ENCODE measurements around the gene NTM.

Gene NTM

GRCh38 chr11:132054822-132055221 is 684.4 kb downstream of the NTM start:
- TF ChIP-seq ZFX (IDR thresholded peaks at IDR 0.05) (no peak), CTCF (conservative IDR thresholded peaks at IDR 0.05) (no peak)
- H3K27ac ChIP-seq: no peak overlapping the region

- no peak for TF ChIP-seq CTCF (conservative IDR thresholded peaks at IDR 0.05)
- TF ChIP-seq ZFX (IDR thresholded peaks at IDR 0.05): no peak
- 0 out of 2 replicates have a peak overlapping the region, but pooled peaks have one; percentile 6 for H3K27ac ChIP-seq
Measured at GRCh38 chr11:132055296-132055695, 684.9 kb downstream of the NTM start.

GRCh38 chr11:132056689-132057088 is 686.3 kb downstream of the NTM start:
- no peak overlapping the region for H3K27ac ChIP-seq

GRCh38 chr11:132057266-132057665 is 686.9 kb downstream of the NTM start:
- no peak overlapping the region for H3K27ac ChIP-seq

More at GRCh38 chr11:132056689-132057088, 686.3 kb downstream of the NTM start:
- TF ChIP-seq ZFX (IDR thresholded peaks at IDR 0.05): no peak
- TF ChIP-seq CTCF (conservative IDR thresholded peaks at IDR 0.05): no peak

GRCh38 chr11:132058211-132058772 is 687.9 kb downstream of the NTM start:
- TF ChIP-seq CTCF (conservative IDR thresholded peaks at IDR 0.05): no peak
- TF ChIP-seq ZFX (IDR thresholded peaks at IDR 0.05): no peak
- no peak overlapping the region for H3K27ac ChIP-seq

More at GRCh38 chr11:132057266-132057665, 686.9 kb downstream of the NTM start:
- TF ChIP-seq CTCF (conservative IDR thresholded peaks at IDR 0.05) (no peak), ZFX (IDR thresholded peaks at IDR 0.05) (no peak)

GRCh38 chr11:132060567-132060966 is 690.2 kb downstream of the NTM start:
- no peak for TF ChIP-seq ZFX (IDR thresholded peaks at IDR 0.05)
- no peak for TF ChIP-seq CTCF (conservative IDR thresholded peaks at IDR 0.05)
- no peak overlapping the region for H3K27ac ChIP-seq

GRCh38 chr11:132062031-132062430 is 691.6 kb downstream of the NTM start:
- no peak for TF ChIP-seq ZFX (IDR thresholded peaks at IDR 0.05)
- TF ChIP-seq CTCF (conservative IDR thresholded peaks at IDR 0.05): no peak
- no peak overlapping the region for H3K27ac ChIP-seq

All from C4-2B (cell line).